ENCODE data around the gene ZXDC. TPM values are rescaled to one million over a fixed set of nuclear protein-coding genes. Genes with fewer than 3 reads are reported as not detected.

The ZXDC gene
- total RNA-seq, 2 donors from 2014 or later, result 18.9 to 25.5 TPM

DNA sequence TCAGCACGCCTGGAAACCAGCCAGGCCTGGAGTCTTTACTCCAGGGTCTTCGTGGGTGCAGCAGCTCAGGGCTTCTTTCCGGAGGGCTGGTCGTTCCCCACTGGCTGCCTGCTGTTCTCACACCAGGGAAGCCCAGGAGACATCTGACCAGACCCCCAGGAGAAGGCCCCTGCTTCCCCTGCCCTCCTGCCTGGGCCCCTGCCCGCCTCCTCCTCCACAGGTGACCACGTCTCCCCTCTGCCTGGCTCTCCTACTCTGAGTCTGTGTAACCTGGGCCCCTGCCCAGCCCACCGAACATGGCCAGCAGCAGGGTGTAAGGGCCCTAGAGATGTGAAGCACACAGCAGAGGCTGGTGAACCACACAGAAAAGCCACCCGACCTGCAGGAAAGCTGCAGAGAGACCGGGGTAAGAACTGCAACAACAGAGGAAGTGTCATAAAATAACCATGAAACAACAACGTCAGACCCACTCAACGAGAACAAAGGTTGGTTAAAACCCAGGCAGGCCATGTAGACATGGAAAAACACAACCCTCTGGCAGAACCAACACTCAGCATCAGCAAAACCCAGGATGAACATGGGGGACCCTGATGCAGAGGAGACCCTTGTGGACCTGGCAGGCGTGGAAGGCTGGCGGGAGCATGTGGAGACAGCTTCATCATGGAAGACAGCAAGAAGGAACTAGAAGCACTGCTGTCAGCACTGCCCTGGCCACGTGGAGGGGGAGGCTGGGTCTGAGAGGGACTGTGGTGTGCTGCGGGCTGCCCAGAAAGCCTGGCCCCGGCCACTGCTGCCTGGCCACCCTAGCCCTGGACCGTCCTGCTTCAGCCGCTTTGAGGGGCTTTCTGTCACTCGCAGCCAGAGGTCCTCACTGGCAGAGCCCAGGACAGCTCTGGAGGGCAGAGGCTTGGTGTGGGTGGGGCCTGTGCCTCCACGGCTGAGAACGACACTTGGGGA lies 21.5 kb upstream of the ZXDC start:
- Histone ChIP-seq H3K27ac (no peak overlapping the region), H3K36me3 (no peaks in the 10 kb centered on the region), H3K9me3 (no peaks in the 10 kb centered on the region), H3K27me3 (no peaks in the 10 kb centered on the region), H3K4me1 (no peaks in the 10 kb centered on the region), H3K4me3 (no peak overlapping the region)
- no peak for DNase-seq (ENCODE audit: low spot score)
- TF ChIP-seq, protein P1, sequence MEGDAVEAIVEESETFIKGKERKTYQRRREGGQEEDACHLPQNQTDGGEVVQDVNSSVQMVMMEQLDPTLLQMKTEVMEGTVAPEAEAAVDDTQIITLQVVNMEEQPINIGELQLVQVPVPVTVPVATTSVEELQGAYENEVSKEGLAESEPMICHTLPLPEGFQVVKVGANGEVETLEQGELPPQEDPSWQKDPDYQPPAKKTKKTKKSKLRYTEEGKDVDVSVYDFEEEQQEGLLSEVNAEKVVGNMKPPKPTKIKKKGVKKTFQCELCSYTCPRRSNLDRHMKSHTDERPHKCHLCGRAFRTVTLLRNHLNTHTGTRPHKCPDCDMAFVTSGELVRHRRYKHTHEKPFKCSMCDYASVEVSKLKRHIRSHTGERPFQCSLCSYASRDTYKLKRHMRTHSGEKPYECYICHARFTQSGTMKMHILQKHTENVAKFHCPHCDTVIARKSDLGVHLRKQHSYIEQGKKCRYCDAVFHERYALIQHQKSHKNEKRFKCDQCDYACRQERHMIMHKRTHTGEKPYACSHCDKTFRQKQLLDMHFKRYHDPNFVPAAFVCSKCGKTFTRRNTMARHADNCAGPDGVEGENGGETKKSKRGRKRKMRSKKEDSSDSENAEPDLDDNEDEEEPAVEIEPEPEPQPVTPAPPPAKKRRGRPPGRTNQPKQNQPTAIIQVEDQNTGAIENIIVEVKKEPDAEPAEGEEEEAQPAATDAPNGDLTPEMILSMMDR (IDR thresholded peaks at IDR 0.05), result no peak

DNA sequence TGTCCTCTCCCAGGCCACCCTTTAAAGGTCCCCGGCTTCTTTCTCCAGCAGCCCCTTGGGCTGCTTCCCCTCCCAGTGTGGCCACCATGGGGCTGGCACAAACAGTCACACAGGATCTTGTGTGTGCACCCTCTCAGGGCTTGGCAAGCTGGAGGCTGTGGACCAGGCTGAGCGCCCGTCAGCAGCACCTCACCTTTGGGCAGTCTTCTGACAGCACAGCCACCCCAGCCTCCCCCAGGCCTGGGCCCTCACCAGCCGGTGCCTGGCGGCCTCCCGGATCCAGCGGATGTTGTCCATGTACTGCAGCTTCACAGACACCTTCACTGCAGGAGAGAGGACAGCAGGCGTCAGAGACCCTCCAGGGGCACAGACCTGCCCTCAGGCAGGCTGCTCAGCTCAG lies 20.1 kb upstream of the ZXDC start:
- TF ChIP-seq, protein P1 (IDR thresholded peaks at IDR 0.05), result no peak
- Histone ChIP-seq H3K36me3 (no peaks in the 10 kb centered on the region), H3K27ac (no peak overlapping the region), H3K9me3 (no peaks in the 10 kb centered on the region), H3K4me3 (no peak overlapping the region), H3K4me1 (no peaks in the 10 kb centered on the region), H3K27me3 (no peaks in the 10 kb centered on the region)
- DNase-seq (ENCODE audit: low spot score), result no peak

DNA sequence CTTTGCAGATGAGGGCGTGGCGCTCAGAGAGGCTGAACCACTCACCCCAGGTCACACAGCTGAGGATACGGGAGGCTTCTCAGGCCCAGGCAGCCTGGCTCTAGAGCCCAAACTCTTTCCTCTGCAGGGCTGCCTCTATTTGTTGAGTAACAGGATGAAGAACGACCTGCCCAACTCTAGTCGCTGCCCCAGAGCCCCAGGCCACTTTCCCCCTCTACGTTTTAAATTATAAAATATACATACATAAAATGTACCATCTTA lies 19.2 kb upstream of the ZXDC start:
- Histone ChIP-seq H3K9me3 (no peaks in the 10 kb centered on the region), H3K4me1 (no peaks in the 10 kb centered on the region), H3K36me3 (no peaks in the 10 kb centered on the region), H3K4me3 (no peak overlapping the region), H3K27ac (no peak overlapping the region), H3K27me3 (no peaks in the 10 kb centered on the region)
- no peak for DNase-seq (ENCODE audit: low spot score)
- TF ChIP-seq, protein P1 (IDR thresholded peaks at IDR 0.05), result no peak

DNA sequence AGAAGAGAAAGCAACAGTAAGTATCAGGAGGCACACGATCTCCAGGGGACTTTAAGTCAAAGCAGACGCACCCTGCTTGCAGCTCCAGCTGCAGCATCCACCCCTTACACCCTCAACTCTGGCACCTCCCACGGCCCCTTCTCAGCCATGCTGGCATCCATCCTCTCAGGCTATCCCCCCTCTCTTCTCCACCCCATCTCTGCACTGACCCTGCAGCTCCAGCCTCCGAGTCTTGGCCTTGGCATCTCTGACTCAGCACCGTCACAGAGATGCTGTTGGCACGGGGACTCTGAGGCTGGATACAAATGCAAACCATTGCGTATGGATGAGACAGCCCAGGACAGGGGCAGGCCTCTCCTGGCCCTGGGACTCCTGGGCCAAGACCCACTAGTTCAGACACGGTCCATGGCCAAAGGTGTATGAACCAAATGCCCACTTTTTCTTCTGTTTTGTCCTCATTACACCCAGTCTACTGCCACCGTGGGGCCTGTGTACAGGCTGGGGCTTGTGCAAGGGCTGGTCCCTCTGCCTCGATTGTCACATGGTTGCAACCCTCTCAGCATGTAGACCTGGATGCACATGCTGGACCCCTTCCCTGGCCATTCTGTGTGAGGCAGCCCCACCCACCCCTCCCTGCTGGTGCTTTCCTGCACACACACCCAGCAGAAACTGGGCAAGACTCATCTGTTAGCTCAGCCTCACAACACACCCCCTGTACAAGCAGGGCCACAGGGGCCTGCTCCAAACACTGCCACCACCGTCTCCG lies 18.7 kb upstream of the ZXDC start:
- no peak overlapping the region for H3K27ac ChIP-seq
- no peaks in the 10 kb centered on the region for H3K9me3 ChIP-seq
- TF ChIP-seq, protein P1 (IDR thresholded peaks at IDR 0.05), result no peak
- DNase-seq (ENCODE audit: low spot score), result no peak
- H3K4me3 ChIP-seq, result no peak overlapping the region
- no peaks in the 10 kb centered on the region for H3K36me3 ChIP-seq
- no peaks in the 10 kb centered on the region for H3K4me1 ChIP-seq
- H3K27me3 ChIP-seq, result no peaks in the 10 kb centered on the region

DNA sequence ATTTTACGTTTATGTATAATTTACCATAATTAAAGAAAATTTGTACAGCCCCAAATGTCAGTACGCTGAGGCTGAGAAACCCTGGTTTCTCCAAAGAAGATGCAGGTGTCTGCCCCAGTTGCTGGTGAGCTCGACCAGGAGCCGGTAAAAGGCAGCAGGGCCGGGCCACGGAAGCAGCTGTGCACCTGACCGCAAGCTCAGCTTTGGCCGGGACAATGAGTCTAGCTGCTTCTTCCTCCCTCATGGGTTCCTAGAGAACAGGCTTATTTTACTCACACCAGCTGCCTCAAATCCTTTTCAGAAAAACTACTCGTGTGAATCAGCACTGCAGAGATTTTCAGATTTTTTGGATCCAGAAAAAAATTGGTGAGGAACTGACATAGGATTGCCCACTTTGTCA lies 18.0 kb upstream of the ZXDC start:
- Histone ChIP-seq H3K4me3 (no peak overlapping the region), H3K27ac (no peak overlapping the region), H3K27me3 (no peaks in the 10 kb centered on the region), H3K9me3 (no peaks in the 10 kb centered on the region), H3K36me3 (no peaks in the 10 kb centered on the region), H3K4me1 (no peaks in the 10 kb centered on the region)
- no peak for DNase-seq (ENCODE audit: low spot score)
- TF ChIP-seq, protein P1 (IDR thresholded peaks at IDR 0.05), result no peak

All from right atrium auricular region (tissue), 2 donors.